ENCODE results near the gene MANBA. TPM values are rescaled to one million over a fixed set of nuclear protein-coding genes. Genes with fewer than 3 reads are reported as not detected.

MANBA gene
- total RNA-seq, 1 donor from 2014 or later: 30.3 TPM

- intact Hi-C loops (cut with micrococcal nuclease): loop anchor here (10.0 kb wide), 1 partner anchor 168 kb away; no protein-coding TSS in a partner anchor
- no peaks in the 10 kb centered on the region for H3K9me3 ChIP-seq (replicated peaks)
- peak overlapping the region; percentile 13 for H3K27ac ChIP-seq (replicated peaks)
- H3K36me3 ChIP-seq: peaks cover 93% of the 10 kb centered on the region
- no peaks in the 10 kb centered on the region for H3K27me3 ChIP-seq (ENCODE audit: low read depth)
- no peak for TF ChIP-seq CTCF (IDR thresholded peaks at IDR 0.05; ENCODE audit: borderline replicate concordance)
- H3K4me1 ChIP-seq: peaks cover 28% of the 10 kb centered on the region
- DNase-seq: no peak
- H3K4me3 ChIP-seq: no peak overlapping the region
These were observed 147.9 kb downstream of the MANBA start for GRCh38 chr4:102612824-102613366.

- H3K4me1 ChIP-seq: peaks cover 28% of the 10 kb centered on the region
- intact Hi-C loops (cut with micrococcal nuclease): loop anchor here (10.0 kb wide), 1 partner anchor 167 kb away; no protein-coding TSS in a partner anchor
- no peak for DNase-seq
- H3K9me3 ChIP-seq (replicated peaks): no peaks in the 10 kb centered on the region
- H3K4me3 ChIP-seq: no peak overlapping the region
- H3K27ac ChIP-seq (replicated peaks): no peak overlapping the region
- no peak for TF ChIP-seq CTCF (IDR thresholded peaks at IDR 0.05; ENCODE audit: borderline replicate concordance)
- H3K36me3 ChIP-seq: peaks cover 98% of the 10 kb centered on the region
- H3K27me3 ChIP-seq (ENCODE audit: low read depth): no peaks in the 10 kb centered on the region
These were observed 148.6 kb downstream of the MANBA start for GRCh38 chr4:102612210-102612609.

GRCh38 chr4:102610476-102610875 is 150.3 kb downstream of the MANBA start:
- Histone ChIP-seq H3K36me3 (peaks cover 94% of the 10 kb centered on the region), H3K4me1 (peaks cover 26% of the 10 kb centered on the region), H3K27ac (replicated peaks) (no peak overlapping the region), H3K27me3 (ENCODE audit: low read depth) (no peaks in the 10 kb centered on the region), H3K4me3 (no peak overlapping the region), H3K9me3 (replicated peaks) (no peaks in the 10 kb centered on the region)
- intact Hi-C loops (cut with micrococcal nuclease): loop anchor here (10.0 kb wide), 1 partner anchor 166 kb away; no protein-coding TSS in a partner anchor
- TF ChIP-seq CTCF (IDR thresholded peaks at IDR 0.05; ENCODE audit: borderline replicate concordance): no peak
- no peak for DNase-seq

GRCh38 chr4:102610007-102610406 is 150.8 kb downstream of the MANBA start:
- TF ChIP-seq CTCF (IDR thresholded peaks at IDR 0.05; ENCODE audit: borderline replicate concordance): peak; percentile 21
- intact Hi-C loops (cut with micrococcal nuclease): loop anchor here (10.0 kb wide), 1 partner anchor 165 kb away; no protein-coding TSS in a partner anchor
- no peak for DNase-seq

GRCh38 chr4:102608190-102608589 is 152.6 kb downstream of the MANBA start:
- intact Hi-C loops (cut with micrococcal nuclease): no loop called here
- no peak for DNase-seq
- no peak overlapping the region for H3K27ac ChIP-seq (replicated peaks)

More at GRCh38 chr4:102610007-102610406, 150.8 kb downstream of the MANBA start:
- Histone ChIP-seq H3K4me3 (no peak overlapping the region), H3K4me1 (peaks cover 21% of the 10 kb centered on the region), H3K27ac (replicated peaks) (no peak overlapping the region), H3K36me3 (peaks cover 93% of the 10 kb centered on the region), H3K9me3 (replicated peaks) (no peaks in the 10 kb centered on the region), H3K27me3 (ENCODE audit: low read depth) (no peaks in the 10 kb centered on the region)

More at GRCh38 chr4:102608190-102608589, 152.6 kb downstream of the MANBA start:
- Histone ChIP-seq H3K36me3 (peaks cover 93% of the 10 kb centered on the region), H3K4me1 (peaks cover 14% of the 10 kb centered on the region), H3K4me3 (no peak overlapping the region), H3K27me3 (ENCODE audit: low read depth) (no peaks in the 10 kb centered on the region), H3K9me3 (replicated peaks) (no peaks in the 10 kb centered on the region)
- no peak for TF ChIP-seq CTCF (IDR thresholded peaks at IDR 0.05; ENCODE audit: borderline replicate concordance)

Measured in left ventricle myocardium inferior (tissue), 1 donor.